ENCODE measurements around the gene NEDD4L.

Gene NEDD4L

DNA sequence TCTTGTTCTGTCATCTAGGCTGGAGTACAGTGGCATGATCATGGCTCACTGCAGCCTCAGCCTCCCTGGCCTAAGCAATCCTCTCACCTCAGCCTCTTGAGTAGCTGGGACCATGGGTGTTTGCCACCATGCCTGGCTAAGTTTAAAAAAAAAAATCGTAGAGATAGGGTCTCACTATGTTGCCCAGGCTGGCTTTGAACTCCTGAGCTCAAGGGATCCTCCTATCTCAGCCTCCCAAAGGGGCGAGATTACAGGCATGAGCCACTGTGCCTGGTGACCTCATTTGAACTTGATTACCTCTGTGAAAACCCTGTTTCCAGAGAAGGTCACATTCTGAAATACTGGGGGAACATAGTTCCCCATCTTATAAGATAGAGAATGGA is 190.3 kb downstream of the NEDD4L start:
- no peak for DNase-seq (ENCODE audit: low read depth, low spot score)

GRCh38 chr18:58235001-58235436 is 191.0 kb downstream of the NEDD4L start:
- DNase-seq (ENCODE audit: low read depth, low spot score), result no peak

DNA sequence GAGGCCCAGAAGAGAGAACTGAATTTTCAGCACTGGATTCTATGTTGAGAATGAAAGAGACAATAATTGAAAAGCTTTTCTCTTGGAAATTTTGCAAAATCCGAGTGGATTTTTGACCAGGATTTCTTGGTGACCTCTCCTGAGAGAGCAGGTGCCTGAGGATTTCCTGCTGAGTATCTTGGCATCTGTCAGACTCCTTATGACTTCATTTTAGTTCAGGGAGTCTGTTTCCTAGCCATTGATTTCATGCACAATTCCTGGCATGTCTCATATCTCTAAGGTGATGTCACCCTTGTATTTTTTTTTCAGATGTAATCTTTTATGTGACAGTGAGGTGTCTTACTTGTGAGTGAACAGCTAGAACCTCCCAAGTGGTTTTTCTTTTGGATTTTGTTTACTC is 195.9 kb downstream of the NEDD4L start:
- no peak for DNase-seq (ENCODE audit: low read depth, low spot score)

DNA sequence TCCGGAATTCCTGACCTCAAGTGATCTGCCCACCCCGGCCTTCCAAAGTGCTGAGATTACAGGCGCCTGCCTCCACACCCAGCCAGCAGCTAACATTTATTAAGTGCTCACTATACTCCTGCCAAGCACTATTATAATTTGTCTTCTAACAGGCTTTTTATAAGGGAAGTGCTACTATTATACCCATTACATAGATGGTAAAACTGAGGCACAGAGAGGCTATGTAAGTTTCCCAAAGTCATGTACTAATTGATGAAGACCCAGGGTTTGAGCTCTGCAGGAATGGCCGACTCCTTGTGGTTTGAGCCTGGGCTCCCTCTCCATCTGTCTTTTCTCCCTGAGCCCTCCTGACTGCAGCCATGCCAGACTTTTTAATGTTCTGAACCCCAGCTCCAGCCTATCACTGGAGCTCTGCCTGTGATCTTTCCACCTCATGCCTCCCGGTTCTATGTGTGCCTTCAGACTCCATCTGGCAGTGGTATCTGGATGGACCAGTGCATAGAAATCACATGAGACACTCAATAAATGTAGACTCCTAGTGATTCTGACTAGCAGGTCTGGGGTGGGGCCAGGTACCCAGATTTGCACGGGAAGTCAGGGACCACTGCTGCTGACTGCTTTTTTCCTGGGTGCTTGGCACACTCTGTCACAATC is 197.1 kb downstream of the NEDD4L start:
- no peak for DNase-seq (ENCODE audit: low read depth, low spot score)

- DNase-seq (ENCODE audit: low read depth, low spot score), result no peak
These were observed 197.9 kb downstream of the NEDD4L start for GRCh38 chr18:58241877-58242276.

GRCh38 chr18:58242435-58242834 is 198.4 kb downstream of the NEDD4L start:
- DNase-seq (ENCODE audit: low read depth, low spot score), result no peak

GRCh38 chr18:58242968-58243367 is 198.9 kb downstream of the NEDD4L start:
- no peak for DNase-seq (ENCODE audit: low read depth, low spot score)

DNA sequence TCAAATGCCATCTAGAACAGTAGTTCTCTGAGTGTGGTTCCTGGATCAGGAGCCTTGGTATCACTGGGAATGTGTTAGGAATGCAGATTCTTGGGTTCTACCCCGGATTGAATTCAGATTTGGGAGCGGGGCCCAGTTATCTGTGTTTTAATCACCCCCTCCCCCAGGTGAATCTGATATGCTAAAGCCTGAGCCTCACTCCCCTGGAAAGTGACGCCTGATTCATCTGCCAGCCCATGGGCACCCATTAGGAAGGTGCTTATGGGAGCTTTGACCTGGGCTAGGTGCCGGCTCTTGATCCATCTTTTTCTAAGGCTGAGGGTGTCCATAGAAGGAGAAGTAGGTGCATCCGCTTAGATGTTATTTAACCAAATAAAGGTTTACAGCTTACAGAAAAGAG is 199.4 kb downstream of the NEDD4L start:
- DNase-seq (ENCODE audit: low read depth, low spot score), result no peak

- DNase-seq (ENCODE audit: low read depth, low spot score), result no peak
These were observed 203.4 kb downstream of the NEDD4L start for GRCh38 chr18:58247363-58247834.

DNA sequence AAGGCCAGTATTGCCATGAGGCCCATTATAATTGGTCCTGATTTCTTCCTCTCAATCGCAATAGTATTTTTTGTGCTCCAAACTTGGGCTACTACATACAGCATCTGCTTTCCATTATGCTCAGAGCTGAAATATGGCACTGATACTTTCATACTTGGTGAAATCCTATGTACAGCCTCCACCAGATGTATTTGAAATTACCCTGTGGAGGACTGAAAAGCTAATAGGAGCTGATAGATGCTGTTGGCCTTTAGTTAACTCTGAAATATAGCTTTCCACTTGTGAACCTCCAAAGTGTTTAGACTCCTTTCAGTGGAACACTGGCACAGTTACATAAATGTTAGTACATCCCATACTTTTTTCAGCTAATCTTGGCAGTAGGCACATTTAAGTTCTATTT is 205.7 kb downstream of the NEDD4L start:
- no peak for DNase-seq (ENCODE audit: low read depth, low spot score)

DNA sequence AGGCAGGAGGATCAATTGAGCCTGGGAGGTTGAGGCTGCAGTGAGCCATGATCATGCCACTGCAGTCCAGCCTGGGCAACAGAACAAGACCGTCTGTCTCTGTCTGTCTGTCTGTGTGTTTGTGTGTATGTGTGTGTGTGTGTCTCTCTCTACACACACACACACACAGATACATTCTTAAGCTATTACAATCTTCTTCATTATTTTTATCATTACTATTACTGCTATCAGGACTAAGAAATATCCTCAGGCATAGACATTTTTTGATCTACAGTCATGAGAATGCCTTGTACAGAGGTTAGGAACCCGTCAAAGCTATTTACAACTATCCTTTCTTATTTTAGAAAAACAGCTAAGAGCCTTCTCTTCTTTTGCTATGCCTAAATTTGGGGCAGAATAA is 207.4 kb downstream of the NEDD4L start:
- DNase-seq (ENCODE audit: low read depth, low spot score), result no peak

DNA sequence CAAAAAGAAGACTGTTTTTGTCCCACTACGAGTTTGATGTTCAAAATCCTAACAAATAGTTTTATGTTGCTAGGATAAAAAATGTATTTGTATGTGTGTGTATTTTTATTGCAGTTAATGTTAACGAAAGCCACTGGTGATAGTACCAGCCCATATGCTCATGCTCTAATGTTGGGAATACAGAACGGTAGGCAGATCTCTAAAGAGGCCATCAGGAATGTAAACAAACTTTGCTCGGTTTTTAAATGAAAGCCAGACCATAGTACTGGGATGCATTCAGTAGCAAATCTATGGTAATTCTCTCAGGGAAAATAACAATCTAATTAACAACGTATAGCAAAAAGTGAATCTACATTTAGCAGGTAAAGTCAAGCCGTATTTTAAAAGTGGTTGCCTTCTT is 208.1 kb downstream of the NEDD4L start:
- DNase-seq (ENCODE audit: low read depth, low spot score), result no peak

- DNase-seq (ENCODE audit: low read depth, low spot score), result no peak
These were observed 209.3 kb downstream of the NEDD4L start for GRCh38 chr18:58253318-58253717.

- DNase-seq (ENCODE audit: low read depth, low spot score), result no peak
These were observed 209.8 kb downstream of the NEDD4L start for GRCh38 chr18:58253871-58254270.

DNA sequence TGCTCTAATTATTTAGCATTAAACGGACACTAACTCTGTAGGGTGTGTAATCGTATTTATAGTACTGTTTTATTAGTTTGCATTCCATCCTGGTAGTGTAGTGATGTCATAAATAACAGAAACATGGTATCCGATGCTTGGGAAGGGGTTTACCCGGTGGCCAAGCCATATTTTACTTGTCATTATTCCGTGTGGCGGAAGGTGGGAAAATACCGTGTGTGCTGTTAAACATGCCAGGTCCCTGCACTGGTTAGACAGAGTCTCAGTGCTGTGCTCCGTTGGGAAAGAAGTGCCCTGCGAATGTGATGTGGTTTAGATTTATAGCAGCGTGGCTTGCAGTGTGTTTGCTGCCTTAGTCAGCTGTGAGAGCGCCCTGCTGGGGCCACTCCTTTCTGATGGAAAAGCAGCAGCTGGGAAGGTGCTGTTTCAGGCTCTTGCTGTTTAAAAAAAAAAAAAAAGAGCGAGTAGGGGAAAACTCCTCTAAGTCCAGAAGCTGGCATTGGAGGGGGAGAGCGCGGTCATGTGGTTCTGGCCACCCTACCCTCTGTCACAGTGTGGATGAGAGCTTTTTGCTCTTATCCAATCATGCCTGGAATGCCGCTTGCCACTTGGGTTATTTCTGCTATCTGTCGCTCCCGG is 211.0 kb downstream of the NEDD4L start:
- DNase-seq (ENCODE audit: low read depth, low spot score), result no peak

- DNase-seq (ENCODE audit: low read depth, low spot score), result no peak
These were observed 211.8 kb downstream of the NEDD4L start for GRCh38 chr18:58255701-58256311.

- DNase-seq (ENCODE audit: low read depth, low spot score), result no peak
These were observed 212.5 kb downstream of the NEDD4L start for GRCh38 chr18:58256316-58257080.

DNA sequence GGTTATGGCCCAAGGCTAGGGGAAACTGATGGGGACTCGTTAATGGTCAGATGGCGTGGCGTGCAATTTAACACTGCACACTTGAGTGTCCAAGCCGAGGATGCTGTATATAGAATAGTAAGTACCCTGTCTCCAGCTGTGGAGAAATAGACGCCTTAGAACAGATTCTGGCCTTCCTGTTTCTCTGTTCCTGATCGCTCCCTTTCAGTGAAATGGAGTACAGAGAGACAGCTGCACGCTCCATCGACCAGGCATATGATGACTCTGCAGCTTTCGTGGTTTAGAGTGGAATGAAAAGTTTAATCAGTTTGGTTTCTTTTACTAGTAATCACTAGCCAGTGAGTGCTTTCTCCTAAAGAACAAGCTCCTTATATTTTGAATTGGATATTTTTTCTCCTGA is 213.4 kb downstream of the NEDD4L start:
- no peak for DNase-seq (ENCODE audit: low read depth, low spot score)

DNA sequence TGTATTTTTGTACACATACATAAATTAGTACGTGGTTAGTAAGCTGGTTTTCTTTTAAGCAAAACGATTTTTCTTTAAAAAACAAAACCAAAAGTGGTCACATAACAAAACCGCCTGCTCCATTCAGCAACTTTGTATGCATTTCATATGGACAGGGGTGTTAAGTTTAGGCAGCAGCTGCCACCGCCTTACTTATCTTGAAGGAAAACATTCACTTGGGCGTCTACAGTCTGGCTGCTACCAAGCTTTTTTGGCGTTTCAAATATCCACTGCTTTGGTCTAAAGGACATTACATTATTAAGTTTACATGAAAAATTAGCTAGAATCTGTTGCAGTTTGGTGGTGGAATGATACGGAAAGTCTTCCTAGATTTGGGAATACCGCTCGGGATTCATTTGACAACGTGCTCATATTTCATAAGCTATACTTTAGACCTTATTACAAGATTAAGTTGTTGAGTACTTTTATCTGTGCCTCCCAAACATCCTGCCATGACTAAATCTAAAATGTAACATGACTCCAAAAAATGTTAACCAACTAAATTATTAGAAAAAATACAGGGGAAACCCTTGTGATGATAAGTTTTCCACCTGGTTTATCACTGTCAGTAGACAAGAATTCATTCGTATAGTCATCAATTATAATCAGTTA is 214.8 kb downstream of the NEDD4L start:
- no peak for DNase-seq (ENCODE audit: low read depth, low spot score)

DNA sequence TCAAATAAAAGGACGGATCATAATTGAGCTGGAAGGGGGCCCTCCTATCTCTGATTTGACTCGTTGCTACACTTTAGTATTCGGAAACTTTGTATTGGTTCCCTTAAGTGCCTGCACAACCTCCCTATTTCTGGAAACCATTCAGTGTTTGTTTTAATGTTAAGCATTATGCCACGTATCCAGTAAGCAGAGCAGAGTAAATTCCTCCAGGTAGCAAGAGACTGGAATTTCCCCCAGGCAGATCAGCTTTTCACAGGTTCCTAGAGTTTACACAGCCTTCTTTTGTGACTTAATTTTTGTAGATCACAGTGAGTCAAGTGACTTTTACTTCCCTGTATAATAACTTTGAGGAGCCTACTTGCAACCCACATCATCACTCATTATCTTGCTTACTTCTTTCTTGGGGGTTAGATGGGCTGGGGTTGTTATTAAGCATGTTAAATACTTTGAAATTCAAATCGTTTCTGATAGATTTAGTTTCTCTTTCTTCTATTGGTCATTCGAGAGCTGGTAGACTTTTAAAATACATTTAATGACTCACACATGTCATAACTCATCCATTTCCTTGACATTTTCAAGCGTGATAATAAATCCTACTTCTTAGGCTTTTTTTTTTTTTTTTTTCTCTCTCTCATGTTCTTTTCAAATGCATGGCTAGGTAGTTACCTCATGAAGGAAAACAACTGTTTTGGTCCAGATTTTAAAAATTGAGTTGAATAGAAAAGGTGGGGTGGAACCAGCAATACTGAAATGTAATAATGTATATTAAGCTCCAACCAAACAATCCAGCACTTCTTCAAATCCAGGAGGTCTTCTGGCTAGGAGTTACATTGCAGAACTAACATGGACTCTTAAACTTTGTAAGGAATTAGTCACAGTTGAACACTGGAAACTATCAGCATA is 219.3 kb downstream of the NEDD4L start:
- no peak for DNase-seq (ENCODE audit: low read depth, low spot score)

GRCh38 chr18:58264075-58264474 is 220.0 kb downstream of the NEDD4L start:
- DNase-seq (ENCODE audit: low read depth, low spot score), result no peak
